ENCODE data around the gene RBM12.
"Not testable (repeated sequence)": the region's sequence is repeated elsewhere in the genome, so short reads cannot be mapped to it uniquely, and the experiment has no call there.

The RBM12 gene

DNA sequence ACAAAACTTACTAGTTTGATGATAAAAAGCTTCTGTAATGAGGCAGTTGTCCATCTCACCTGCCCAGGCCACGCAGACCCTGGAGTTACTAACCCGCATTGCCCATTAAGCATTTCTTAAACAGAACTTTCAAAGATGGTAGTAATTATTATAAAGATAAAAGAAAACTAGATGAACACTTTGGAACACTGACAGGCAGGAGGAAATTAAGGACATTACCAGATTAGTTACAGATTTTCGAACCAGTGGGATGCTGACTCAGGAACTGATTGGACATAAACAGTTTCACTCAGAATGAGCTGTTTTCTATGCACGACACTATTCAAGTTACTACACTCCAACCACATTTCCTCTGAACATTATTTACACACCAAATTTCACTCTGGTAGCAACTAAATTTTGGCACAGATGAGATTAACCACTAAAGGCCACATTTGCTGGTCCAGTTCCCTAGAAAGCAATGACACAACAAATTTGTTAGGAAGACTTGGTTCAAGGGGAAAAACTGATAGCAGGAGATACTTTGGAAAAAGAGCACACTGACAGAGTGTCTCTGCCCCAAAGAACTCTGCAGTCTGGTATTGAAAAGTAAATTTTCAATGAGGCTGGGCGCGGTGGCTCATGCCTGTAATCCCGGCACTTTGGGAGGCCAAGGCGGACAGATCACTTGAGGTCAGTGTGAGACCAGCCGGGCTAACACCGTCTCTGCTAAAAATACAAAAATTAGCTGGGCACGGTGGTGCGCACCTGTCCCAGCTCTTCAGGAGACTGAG is 37.5 kb upstream of the RBM12 start:
- DNase-seq = no peak
- TF ChIP-seq POLR2A (IDR thresholded peaks at IDR 0.05; ENCODE audit: low read length) (no peak), GATA1 (IDR thresholded peaks at IDR 0.05; ENCODE audit: low read depth, low read length) (no peak)

DNA sequence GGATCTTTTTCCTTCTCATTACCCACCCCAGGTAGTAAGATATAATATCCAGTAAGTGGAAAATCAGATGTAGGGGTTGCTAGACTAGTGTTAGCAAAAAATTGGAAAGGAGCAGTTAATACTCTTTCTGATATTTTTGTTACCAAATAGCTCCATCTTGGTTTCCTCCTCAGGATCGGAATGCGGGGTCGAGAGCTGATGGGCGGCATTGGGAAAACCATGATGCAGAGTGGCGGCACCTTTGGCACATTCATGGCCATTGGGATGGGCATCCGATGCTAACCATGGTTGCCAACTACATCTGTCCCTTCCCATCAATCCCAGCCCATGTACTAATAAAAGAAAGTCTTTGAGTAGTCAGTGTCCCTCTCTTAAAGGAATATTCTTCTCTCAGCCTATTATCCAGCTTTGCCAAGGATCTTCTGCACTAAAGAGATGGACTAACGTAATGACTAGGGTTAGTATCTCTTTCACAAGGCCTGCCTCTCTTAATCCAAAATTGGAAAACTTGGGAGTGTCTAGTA is 36.0 kb upstream of the RBM12 start:
- DNase-seq = no peak
- TF ChIP-seq POLR2A (IDR thresholded peaks at IDR 0.05; ENCODE audit: low read length) = no peak
- TF ChIP-seq GATA1 (IDR thresholded peaks at IDR 0.05; ENCODE audit: low read depth, low read length) = no peak

DNA sequence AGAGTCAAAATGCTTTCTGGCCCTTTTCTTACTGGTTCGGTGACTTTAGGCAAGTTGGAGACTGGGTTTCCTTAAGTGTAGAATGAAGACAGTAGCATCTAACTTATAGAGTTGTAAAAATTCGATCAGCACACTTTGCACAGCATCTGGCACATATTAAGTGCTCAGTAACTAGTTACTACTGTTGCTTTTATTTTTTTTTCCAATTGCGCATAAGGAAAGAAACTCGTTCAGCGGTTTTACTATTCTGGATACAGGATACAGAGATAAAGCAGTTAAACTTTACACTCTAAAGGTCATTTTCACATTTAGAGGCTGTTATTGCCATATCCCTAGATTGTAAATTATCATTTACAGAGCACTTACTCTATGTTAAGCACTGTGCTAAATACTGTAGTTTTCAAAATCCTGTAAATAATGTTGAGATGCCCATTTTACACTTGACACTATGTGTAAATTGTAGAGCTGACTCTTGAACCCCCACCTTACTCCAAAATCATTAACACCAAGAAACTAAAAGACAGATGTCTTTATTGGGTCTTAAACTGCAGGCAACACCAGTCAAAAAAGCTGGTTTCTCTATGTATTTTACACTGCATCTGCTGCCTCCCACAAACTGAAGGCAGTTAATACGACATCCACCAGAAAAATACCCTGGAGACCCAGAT is 35.4 kb upstream of the RBM12 start:
- TF ChIP-seq GATA1 (IDR thresholded peaks at IDR 0.05; ENCODE audit: low read depth, low read length) (no peak), POLR2A (IDR thresholded peaks at IDR 0.05; ENCODE audit: low read length) (no peak)
- DNase-seq = no peak

DNA sequence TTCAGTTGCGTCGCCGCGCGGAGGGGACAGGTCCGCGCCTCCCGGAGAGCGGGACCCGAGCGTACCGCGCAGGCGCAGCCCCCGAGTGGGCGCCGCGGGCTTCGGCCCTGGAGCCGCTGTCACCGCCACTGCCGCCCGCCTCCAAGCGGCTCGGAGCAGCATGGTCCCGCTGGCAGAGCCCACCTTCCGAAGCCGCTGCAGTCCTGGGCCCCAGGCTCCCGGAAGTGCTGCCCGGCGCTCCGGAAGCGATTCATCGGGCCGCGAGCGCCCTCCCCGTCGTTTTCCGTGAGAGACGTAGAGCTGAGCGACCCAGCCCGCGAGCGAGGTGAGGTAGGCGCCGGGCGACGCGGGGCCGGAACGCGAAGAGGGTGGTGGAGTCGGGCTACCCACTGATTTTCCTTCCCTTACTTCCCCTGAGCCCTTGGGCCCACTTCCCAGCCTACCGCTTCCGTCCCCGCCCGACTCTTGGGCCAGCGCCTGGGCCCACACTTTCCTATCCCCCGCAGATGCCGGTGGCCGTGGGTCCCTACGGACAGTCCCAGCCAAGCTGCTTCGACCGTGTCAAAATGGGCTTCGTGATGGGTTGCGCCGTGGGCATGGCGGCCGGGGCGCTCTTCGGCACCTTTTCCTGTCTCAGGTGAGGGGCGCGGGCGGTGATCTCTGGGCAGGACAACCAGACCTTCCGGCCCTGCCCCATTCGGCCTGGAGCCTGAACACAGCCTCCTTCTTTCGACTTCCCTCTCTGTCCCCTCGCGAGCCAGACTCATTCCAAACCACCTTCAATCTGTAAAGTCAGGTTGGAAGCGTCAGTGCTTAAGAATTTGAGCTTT is 34.6 kb upstream of the RBM12 start, which contains the start of the genes NFS1 and ROMO1:
TSS of gene NFS1 (minus strand) at position 226 of the 830 bp plus-strand sequence. CDS start at position 162, 64 bp downstream.
TSS of gene ROMO1 (plus strand) at position 279 of the 830 bp plus-strand sequence. CDS start at position 507, 228 bp downstream.
- no peak for TF ChIP-seq GATA1 (IDR thresholded peaks at IDR 0.05; ENCODE audit: low read depth, low read length)
- peak; percentile 73 for TF ChIP-seq POLR2A (IDR thresholded peaks at IDR 0.05; ENCODE audit: low read length)
- peak; percentile 88 to 91 for DNase-seq

DNA sequence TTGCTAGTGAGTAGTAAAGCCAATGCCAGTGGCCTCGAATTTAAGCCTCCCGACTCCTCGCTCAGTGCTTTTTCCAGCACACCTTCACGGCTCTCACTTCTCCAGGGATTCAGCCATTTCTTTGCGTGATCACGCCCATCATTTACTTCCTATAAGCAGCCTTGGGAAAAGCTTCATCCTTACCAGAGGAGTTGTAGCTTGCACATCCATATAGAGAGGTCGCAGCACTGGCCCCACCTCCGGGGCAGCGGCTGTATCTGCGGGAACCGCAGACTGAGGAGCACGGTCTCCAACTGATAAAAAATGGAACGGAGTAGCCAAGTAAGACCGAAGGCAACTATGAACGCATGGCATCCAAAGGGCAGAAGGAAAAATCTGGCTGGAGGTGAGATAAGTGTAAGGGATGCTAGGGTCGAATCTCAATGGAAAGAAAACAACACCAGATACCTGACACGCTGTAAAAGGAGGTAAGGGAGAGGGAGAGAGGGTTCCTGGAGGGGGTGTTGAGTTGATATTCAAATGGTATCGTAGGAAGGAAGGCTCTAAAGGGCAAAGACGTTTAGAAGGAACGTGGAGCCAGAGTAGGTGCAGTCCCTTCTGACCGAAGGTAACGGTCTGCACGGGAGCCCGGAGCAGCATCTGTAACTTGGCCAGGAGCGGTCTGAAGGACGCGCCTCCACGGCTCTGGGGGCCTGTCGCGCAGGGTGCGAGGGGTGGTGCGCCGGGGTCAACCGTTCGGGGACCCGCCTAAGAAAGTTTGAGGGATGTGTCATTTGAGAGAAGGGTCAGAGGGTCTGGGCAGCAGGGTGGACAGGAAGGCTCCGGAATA is 33.8 kb upstream of the RBM12 start:
- peak; percentile 64 to 74 for DNase-seq
- TF ChIP-seq POLR2A (IDR thresholded peaks at IDR 0.05; ENCODE audit: low read length) (no peak), GATA1 (IDR thresholded peaks at IDR 0.05; ENCODE audit: low read depth, low read length) (no peak)

DNA sequence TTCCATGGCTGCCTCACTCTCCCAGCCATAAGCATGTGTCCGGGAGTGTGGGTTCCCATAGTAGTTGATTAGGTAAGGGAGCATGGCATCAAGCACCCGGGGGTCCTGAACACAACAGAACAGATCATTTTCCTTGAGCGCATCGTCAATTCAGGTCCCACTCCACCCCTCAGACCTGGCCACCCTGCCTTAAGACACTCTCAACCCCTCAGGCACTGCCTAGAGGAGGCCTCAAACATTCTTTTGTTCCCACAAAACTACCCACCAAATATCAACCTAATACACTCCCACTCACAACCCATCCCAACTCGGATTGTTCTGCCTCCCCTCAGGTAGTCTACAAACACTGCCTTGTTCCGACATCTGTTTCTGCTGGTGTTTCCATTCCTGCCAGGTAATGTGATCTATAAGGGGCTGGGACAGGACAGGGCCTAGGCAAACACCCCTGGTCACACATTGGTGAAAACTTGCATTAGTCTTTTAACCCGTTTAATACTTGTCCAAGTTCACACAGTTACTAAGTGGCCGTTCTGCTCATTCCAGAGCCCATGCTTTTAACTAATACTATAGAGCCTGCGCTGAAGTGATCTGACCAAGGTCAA is 33.1 kb upstream of the RBM12 start:
- TF ChIP-seq POLR2A (IDR thresholded peaks at IDR 0.05; ENCODE audit: low read length) (no peak), GATA1 (IDR thresholded peaks at IDR 0.05; ENCODE audit: low read depth, low read length) (no peak)
- DNase-seq = no peak

DNA sequence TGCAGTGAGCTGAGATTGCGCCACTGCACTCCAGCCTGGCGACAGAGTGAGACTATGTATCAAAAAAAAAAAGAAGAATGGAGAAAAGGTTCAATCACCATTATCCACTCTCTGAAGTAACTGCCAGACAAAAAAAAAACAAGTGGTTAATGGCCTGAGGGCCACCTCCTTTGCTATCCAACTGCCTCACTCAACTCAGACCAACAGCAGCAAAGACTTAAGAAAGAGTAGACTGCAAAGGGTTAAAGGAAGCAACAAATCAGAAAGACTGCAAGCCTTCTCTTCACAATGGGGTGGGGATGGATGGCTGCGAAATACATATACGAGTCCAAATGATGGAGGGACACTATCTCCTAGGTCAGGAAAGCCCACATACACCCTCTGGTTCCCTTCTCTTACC is 31.3 kb upstream of the RBM12 start:
- TF ChIP-seq POLR2A (IDR thresholded peaks at IDR 0.05; ENCODE audit: low read length) (no peak), GATA1 (IDR thresholded peaks at IDR 0.05; ENCODE audit: low read depth, low read length) (no peak)
- no peak for DNase-seq

DNA sequence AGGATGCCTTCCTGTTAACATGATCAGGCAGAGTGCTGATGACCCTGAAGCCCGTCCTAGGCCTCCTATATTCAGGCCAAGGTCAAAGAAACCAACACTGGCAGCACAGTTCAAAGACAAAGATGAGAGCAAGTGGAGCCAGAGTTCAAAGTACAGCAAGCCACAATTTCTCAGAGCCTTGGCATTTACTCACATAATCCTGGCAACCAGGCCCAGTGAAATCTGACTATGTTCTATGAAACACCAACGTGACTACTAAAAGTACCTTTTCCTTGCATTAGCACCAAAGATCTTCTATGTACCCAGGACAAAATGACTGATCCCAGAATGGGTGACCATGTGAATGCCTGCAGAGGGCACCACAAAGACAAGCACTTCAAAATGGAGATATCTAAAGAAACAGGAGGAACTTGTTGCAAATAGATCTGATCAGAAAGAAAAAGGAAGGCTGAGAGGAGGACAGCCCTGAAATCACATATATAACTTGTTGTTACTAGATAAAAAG is 30.6 kb upstream of the RBM12 start:
- no peak for DNase-seq

DNA sequence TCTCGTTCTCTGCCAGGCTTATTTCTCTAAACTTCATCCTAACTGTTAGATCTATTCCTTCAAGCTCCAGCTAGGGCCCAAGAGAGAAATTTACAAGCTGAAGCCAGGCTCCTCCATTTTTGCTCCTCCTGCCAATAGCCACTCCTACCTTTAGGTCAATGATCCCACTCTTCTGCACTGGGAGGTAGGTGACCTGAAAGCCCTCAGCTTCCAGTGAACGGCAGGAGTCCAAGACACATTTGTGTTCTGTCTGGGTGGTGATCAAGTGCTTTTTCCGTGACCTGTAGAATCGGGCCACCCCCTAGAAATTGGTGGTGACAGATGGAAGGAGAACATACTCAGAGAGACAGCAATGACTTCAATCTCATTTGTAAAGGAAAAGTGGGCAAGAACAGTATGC is 25.6 kb upstream of the RBM12 start:
- TF ChIP-seq GATA1 (IDR thresholded peaks at IDR 0.05; ENCODE audit: low read depth, low read length) (no peak), POLR2A (IDR thresholded peaks at IDR 0.05; ENCODE audit: low read length) (no peak)
- DNase-seq = no peak

More for the DNA sequence above, 30.6 kb upstream of the RBM12 start:
- TF ChIP-seq POLR2A (IDR thresholded peaks at IDR 0.05; ENCODE audit: low read length) (no peak), GATA1 (IDR thresholded peaks at IDR 0.05; ENCODE audit: low read depth, low read length) (no peak)

DNA sequence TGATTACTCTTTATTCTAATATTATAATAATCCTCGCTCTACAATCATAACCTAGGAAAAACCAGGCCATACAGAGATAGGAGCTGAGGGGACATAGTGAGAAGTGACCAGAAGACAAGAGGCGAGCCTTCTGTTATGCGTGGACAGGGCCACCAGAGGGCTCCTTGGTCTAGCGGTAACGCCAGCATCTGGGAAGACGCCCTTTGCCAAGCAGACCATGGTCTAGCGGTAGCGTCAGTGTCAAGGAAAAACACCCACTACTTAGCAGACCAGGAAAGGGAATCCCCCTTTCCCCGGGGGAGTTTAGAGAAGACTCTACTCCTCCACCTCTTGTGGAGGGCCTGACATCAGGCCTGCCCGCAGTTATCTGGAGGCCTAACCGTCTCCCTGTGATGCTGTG is 22.2 kb upstream of the RBM12 start:
- peak; percentile 28 to 33 for DNase-seq

DNA sequence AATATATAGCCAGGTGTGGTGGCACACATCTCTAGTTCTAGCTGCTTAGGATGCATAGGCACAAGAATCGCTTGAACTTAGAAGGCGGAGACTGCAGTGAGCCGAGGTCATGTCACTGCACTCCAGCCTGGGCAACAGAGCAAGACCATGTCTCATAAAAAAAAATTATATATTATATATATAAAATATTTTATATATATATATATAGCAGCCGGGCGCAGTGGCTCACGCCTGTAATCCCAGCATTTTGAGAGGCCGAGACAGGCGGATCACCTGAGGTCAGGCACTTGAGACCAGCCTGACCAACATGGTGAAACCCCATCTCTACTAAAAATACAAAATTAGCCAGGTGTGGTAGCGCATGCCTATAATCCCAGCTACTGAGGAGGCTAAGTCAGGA is 20.7 kb upstream of the RBM12 start:
- not testable (repeated sequence) for DNase-seq

DNA sequence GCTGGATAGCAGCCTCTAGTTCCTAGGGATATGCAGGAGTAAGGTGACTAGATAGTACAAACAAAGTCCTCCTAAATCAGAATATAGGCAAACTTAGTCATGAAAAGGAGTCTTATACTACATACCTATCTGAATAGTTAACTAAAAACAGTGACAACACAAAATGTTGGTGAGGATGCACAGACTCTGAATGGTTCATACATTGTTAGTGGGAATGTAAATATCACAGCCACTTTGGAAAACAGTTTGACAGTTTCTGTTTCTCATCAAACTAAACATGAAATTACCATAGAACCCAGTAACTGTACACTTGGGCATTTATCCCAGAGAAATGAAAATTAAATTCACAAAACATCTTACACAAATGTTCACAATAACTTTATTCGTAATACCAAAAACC is 17.3 kb upstream of the RBM12 start:
- TF ChIP-seq GATA1 (IDR thresholded peaks at IDR 0.05; ENCODE audit: low read depth, low read length) (no peak), POLR2A (IDR thresholded peaks at IDR 0.05; ENCODE audit: low read length) (no peak)
- DNase-seq = no peak
